ENCODE measurements around the gene STK32C.
A peak's percentile ranks its signal among the peaks of the same experiment; 100 is the strongest.

The STK32C gene

GRCh38 chr10:132169031-132169765 is 138.6 kb downstream of the STK32C start:
- peak overlapping the region; percentile 45 for H3K23ac ChIP-seq (ENCODE audit: low read length)
- H3K4ac ChIP-seq (ENCODE audit: low read depth, low read length): no peak overlapping the region
- no peak overlapping the region for H2BK15ac ChIP-seq (replicated peaks; ENCODE audit: low read depth)
- no peaks in the 10 kb centered on the region for H3K36me3 ChIP-seq (ENCODE audit: control insufficient read depth, insufficient read depth, low read length)
- no peak overlapping the region for H3K4me3 ChIP-seq (ENCODE audit: low read length)
- no peak overlapping the region for H3K56ac ChIP-seq (ENCODE audit: low read length)
- H3K4me2 ChIP-seq (ENCODE audit: low read length): no peak overlapping the region
- H4K8ac ChIP-seq (ENCODE audit: low read depth, low read length): no peak overlapping the region
- no peak overlapping the region for H4K5ac ChIP-seq (ENCODE audit: low read length)
- no peaks in the 10 kb centered on the region for H3K79me1 ChIP-seq (ENCODE audit: low read length)
- no peak overlapping the region for H2BK5ac ChIP-seq (ENCODE audit: low read length)
- no peaks in the 10 kb centered on the region for H3K27me3 ChIP-seq (ENCODE audit: insufficient read depth, low read length, poor library complexity)
- H3K27ac ChIP-seq (ENCODE audit: low read depth, low read length): no peak overlapping the region
- no peak overlapping the region for H3K18ac ChIP-seq (ENCODE audit: low read length)
- H2BK120ac ChIP-seq (ENCODE audit: low read depth, low read length): no peak overlapping the region
- H3K9ac ChIP-seq (ENCODE audit: low read length): no peak overlapping the region
- H3K79me2 ChIP-seq (ENCODE audit: control insufficient read depth, insufficient read depth, low read length): no peaks in the 10 kb centered on the region
- no peak overlapping the region for H2AK5ac ChIP-seq (ENCODE audit: low read length)
- WGBS (ENCODE audit: extremely low coverage, insufficient coverage, low lambda C conversion rate): no CpG with 5 or more reads among the region's 42 CpGs
- DNase-seq: no peak
- H3K4me1 ChIP-seq (ENCODE audit: control insufficient read depth, low read depth, low read length): no peaks in the 10 kb centered on the region

- Histone ChIP-seq H3K27me3 (ENCODE audit: insufficient read depth, low read length, poor library complexity) (no peaks in the 10 kb centered on the region), H3K36me3 (ENCODE audit: control insufficient read depth, insufficient read depth, low read length) (no peaks in the 10 kb centered on the region), H3K4me3 (ENCODE audit: low read length) (no peak overlapping the region), H2BK15ac (replicated peaks; ENCODE audit: low read depth) (no peak overlapping the region), H3K56ac (ENCODE audit: low read length) (no peak overlapping the region), H4K5ac (ENCODE audit: low read length) (no peak overlapping the region), H3K79me1 (ENCODE audit: low read length) (no peaks in the 10 kb centered on the region), H3K79me2 (ENCODE audit: control insufficient read depth, insufficient read depth, low read length) (no peaks in the 10 kb centered on the region), H2BK5ac (ENCODE audit: low read length) (no peak overlapping the region), H3K4ac (ENCODE audit: low read depth, low read length) (no peak overlapping the region), H3K4me2 (ENCODE audit: low read length) (no peak overlapping the region), H3K9ac (ENCODE audit: low read length) (no peak overlapping the region), H2BK120ac (ENCODE audit: low read depth, low read length) (no peak overlapping the region), H2AK5ac (ENCODE audit: low read length) (no peak overlapping the region), H3K18ac (ENCODE audit: low read length) (no peak overlapping the region), H3K23ac (ENCODE audit: low read length) (peak overlapping the region; percentile 45), H3K4me1 (ENCODE audit: control insufficient read depth, low read depth, low read length) (no peaks in the 10 kb centered on the region), H4K8ac (ENCODE audit: low read depth, low read length) (no peak overlapping the region), H3K27ac (ENCODE audit: low read depth, low read length) (no peak overlapping the region)
- no peak for DNase-seq
- no CpG with 5 or more reads among the region's 28 CpGs for WGBS (ENCODE audit: extremely low coverage, insufficient coverage, low lambda C conversion rate)
Observed at GRCh38 chr10:132168571-132169030, 139.1 kb downstream of the STK32C start.

GRCh38 chr10:132167976-132168375 is 139.8 kb downstream of the STK32C start:
- H3K79me1 ChIP-seq (ENCODE audit: low read length): no peaks in the 10 kb centered on the region

GRCh38 chr10:132167041-132167674 is 140.6 kb downstream of the STK32C start:
- DNase-seq: no peak
- H3K27me3 ChIP-seq (ENCODE audit: insufficient read depth, low read length, poor library complexity): no peaks in the 10 kb centered on the region
- no peak overlapping the region for H2BK5ac ChIP-seq (ENCODE audit: low read length)
- H2AK5ac ChIP-seq (ENCODE audit: low read length): no peak overlapping the region
- no peak overlapping the region for H3K9ac ChIP-seq (ENCODE audit: low read length)
- no peak overlapping the region for H3K27ac ChIP-seq (ENCODE audit: low read depth, low read length)
- no peak overlapping the region for H3K4ac ChIP-seq (ENCODE audit: low read depth, low read length)
- WGBS (ENCODE audit: extremely low coverage, insufficient coverage, low lambda C conversion rate): no CpG with 5 or more reads among the region's 22 CpGs
- no peaks in the 10 kb centered on the region for H3K4me1 ChIP-seq (ENCODE audit: control insufficient read depth, low read depth, low read length)
- no peak overlapping the region for H3K56ac ChIP-seq (ENCODE audit: low read length)
- H3K4me3 ChIP-seq (ENCODE audit: low read length): no peak overlapping the region
- H3K79me2 ChIP-seq (ENCODE audit: control insufficient read depth, insufficient read depth, low read length): no peaks in the 10 kb centered on the region
- H2BK15ac ChIP-seq (replicated peaks; ENCODE audit: low read depth): no peak overlapping the region
- H3K36me3 ChIP-seq (ENCODE audit: control insufficient read depth, insufficient read depth, low read length): no peaks in the 10 kb centered on the region
- H3K79me1 ChIP-seq (ENCODE audit: low read length): no peaks in the 10 kb centered on the region
- H4K8ac ChIP-seq (ENCODE audit: low read depth, low read length): no peak overlapping the region
- H3K18ac ChIP-seq (ENCODE audit: low read length): no peak overlapping the region
- no peak overlapping the region for H4K5ac ChIP-seq (ENCODE audit: low read length)
- no peak overlapping the region for H3K4me2 ChIP-seq (ENCODE audit: low read length)
- no peak overlapping the region for H2BK120ac ChIP-seq (ENCODE audit: low read depth, low read length)
- no peak overlapping the region for H3K23ac ChIP-seq (ENCODE audit: low read length)

More at GRCh38 chr10:132167976-132168375, 139.8 kb downstream of the STK32C start:
- H3K79me2 ChIP-seq (ENCODE audit: control insufficient read depth, insufficient read depth, low read length): no peaks in the 10 kb centered on the region
- H2BK5ac ChIP-seq (ENCODE audit: low read length): no peak overlapping the region
- no peak overlapping the region for H4K8ac ChIP-seq (ENCODE audit: low read depth, low read length)
- H3K27ac ChIP-seq (ENCODE audit: low read depth, low read length): no peak overlapping the region
- no peak overlapping the region for H3K23ac ChIP-seq (ENCODE audit: low read length)
- H3K36me3 ChIP-seq (ENCODE audit: control insufficient read depth, insufficient read depth, low read length): no peaks in the 10 kb centered on the region
- WGBS (ENCODE audit: extremely low coverage, insufficient coverage, low lambda C conversion rate): no CpG with 5 or more reads among the region's 17 CpGs
- no peak overlapping the region for H2BK15ac ChIP-seq (replicated peaks; ENCODE audit: low read depth)
- H2AK5ac ChIP-seq (ENCODE audit: low read length): no peak overlapping the region
- no peaks in the 10 kb centered on the region for H3K4me1 ChIP-seq (ENCODE audit: control insufficient read depth, low read depth, low read length)
- H3K4ac ChIP-seq (ENCODE audit: low read depth, low read length): no peak overlapping the region
- no peak overlapping the region for H4K5ac ChIP-seq (ENCODE audit: low read length)
- H3K4me3 ChIP-seq (ENCODE audit: low read length): no peak overlapping the region
- no peak overlapping the region for H3K9ac ChIP-seq (ENCODE audit: low read length)
- DNase-seq: no peak
- H3K4me2 ChIP-seq (ENCODE audit: low read length): no peak overlapping the region
- H3K56ac ChIP-seq (ENCODE audit: low read length): no peak overlapping the region
- H3K27me3 ChIP-seq (ENCODE audit: insufficient read depth, low read length, poor library complexity): no peaks in the 10 kb centered on the region
- H3K18ac ChIP-seq (ENCODE audit: low read length): no peak overlapping the region
- H2BK120ac ChIP-seq (ENCODE audit: low read depth, low read length): no peak overlapping the region

GRCh38 chr10:132166216-132166950 is 141.4 kb downstream of the STK32C start:
- H3K23ac ChIP-seq (ENCODE audit: low read length): no peak overlapping the region
- no peak overlapping the region for H2BK15ac ChIP-seq (replicated peaks; ENCODE audit: low read depth)
- WGBS (ENCODE audit: extremely low coverage, insufficient coverage, low lambda C conversion rate): no CpG with 5 or more reads among the region's 23 CpGs
- H3K36me3 ChIP-seq (ENCODE audit: control insufficient read depth, insufficient read depth, low read length): no peaks in the 10 kb centered on the region
- no peak overlapping the region for H3K27ac ChIP-seq (ENCODE audit: low read depth, low read length)
- no peak overlapping the region for H3K4me3 ChIP-seq (ENCODE audit: low read length)
- H4K8ac ChIP-seq (ENCODE audit: low read depth, low read length): no peak overlapping the region
- no peak overlapping the region for H3K9ac ChIP-seq (ENCODE audit: low read length)
- H3K4me1 ChIP-seq (ENCODE audit: control insufficient read depth, low read depth, low read length): no peaks in the 10 kb centered on the region
- H3K56ac ChIP-seq (ENCODE audit: low read length): no peak overlapping the region
- H3K4me2 ChIP-seq (ENCODE audit: low read length): no peak overlapping the region
- H3K4ac ChIP-seq (ENCODE audit: low read depth, low read length): no peak overlapping the region
- no peak overlapping the region for H2AK5ac ChIP-seq (ENCODE audit: low read length)
- H3K27me3 ChIP-seq (ENCODE audit: insufficient read depth, low read length, poor library complexity): no peaks in the 10 kb centered on the region
- H4K5ac ChIP-seq (ENCODE audit: low read length): no peak overlapping the region
- no peak overlapping the region for H2BK5ac ChIP-seq (ENCODE audit: low read length)
- H3K18ac ChIP-seq (ENCODE audit: low read length): no peak overlapping the region
- H2BK120ac ChIP-seq (ENCODE audit: low read depth, low read length): no peak overlapping the region
- no peaks in the 10 kb centered on the region for H3K79me2 ChIP-seq (ENCODE audit: control insufficient read depth, insufficient read depth, low read length)
- H3K79me1 ChIP-seq (ENCODE audit: low read length): no peaks in the 10 kb centered on the region
- no peak for DNase-seq
